ENCODE measurements around the gene SPTBN5.

The SPTBN5 gene

DNA sequence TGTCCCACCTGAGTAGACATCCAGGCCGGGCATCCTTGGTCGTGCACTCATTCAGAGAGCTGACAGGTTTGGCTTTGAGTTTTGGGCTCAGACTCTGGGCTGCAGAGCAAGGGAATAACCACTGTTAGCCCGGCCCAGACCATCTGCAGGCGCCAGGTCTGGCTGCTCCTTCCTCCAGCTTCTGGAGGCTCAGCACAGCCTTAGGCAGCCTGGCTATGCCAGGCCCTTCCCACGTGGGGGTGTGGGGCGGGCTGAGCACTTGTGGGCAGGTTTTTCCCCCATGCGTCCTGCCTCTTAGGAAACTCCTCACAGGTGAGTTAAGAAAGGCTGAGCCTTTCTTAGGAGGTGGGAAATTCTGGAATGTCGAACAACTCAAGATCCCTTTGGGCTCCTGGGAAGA lies 44.0 kb downstream of the SPTBN5 start:
- Mint-ChIP-seq H3K4me1 (no peaks in the 10 kb centered on the region), H3K4me3 (no peak overlapping the region), H3K36me3 (ENCODE audit: insufficient read depth) (peaks cover 24% of the 10 kb centered on the region), H3K27ac (ENCODE audit: low read depth) (peak overlapping the region; percentile 25), H3K9me3 (no peaks in the 10 kb centered on the region), H3K27me3 (no peaks in the 10 kb centered on the region)
- ATAC-seq (replicated peaks; ENCODE audit: extremely low read depth, poor library complexity, severe bottlenecking), result no peak
- no peak for DNase-seq (ENCODE audit: low spot score in 2 of 2)

DNA sequence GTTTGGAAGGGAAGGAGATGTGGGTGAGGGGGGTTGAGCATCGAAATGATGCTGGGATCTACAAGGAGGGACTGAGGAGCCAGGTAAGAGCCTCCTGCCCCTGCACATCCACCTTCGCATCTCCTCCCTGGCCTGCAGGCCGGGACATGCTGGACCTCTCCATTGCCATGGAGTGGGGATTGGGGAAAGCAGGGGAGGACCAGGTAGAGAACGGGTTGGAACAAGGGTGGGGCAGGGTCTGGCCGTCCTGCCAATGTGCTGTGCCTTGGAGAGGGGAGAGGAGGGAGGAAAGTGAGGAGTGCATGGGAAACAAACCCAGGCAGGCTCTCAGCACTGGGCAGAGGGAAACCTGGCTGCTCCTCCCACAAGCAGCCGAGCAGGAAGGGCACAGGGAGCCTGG lies 44.6 kb downstream of the SPTBN5 start:
- Mint-ChIP-seq H3K4me3 (no peak overlapping the region), H3K9me3 (no peaks in the 10 kb centered on the region), H3K36me3 (ENCODE audit: insufficient read depth) (peaks cover 25% of the 10 kb centered on the region), H3K4me1 (no peaks in the 10 kb centered on the region), H3K27me3 (no peaks in the 10 kb centered on the region), H3K27ac (ENCODE audit: low read depth) (peak overlapping the region; percentile 54)
- ATAC-seq (replicated peaks; ENCODE audit: extremely low read depth, poor library complexity, severe bottlenecking) (no peak), DNase-seq (ENCODE audit: low spot score in 2 of 2) (no peak)

DNA sequence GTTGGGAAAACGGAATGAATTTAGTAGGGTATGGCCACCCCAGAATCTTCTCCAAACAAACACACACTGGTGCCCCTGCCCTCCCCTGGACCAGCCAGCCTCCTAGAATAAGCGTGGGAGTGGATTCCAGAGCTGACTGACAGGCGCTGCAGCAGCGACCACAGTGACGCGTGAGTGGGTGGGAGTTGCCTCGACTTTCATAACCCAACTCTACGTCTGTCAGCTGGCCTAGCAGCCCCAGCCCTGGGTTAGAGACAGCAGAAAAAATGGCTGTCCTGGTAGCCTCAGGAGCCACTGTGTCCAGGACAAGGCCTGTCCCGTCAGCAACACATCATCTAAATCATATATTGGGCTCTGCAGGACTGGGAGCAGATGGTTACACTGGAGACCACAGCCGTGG lies 45.2 kb downstream of the SPTBN5 start:
- ATAC-seq (replicated peaks; ENCODE audit: extremely low read depth, poor library complexity, severe bottlenecking), result no peak
- DNase-seq (ENCODE audit: low spot score in 2 of 2), result no peak
- Mint-ChIP-seq H3K27ac (ENCODE audit: low read depth) (peak overlapping the region; percentile 54), H3K9me3 (no peaks in the 10 kb centered on the region), H3K4me1 (no peaks in the 10 kb centered on the region), H3K36me3 (ENCODE audit: insufficient read depth) (peaks cover 25% of the 10 kb centered on the region), H3K4me3 (no peak overlapping the region), H3K27me3 (no peaks in the 10 kb centered on the region)

DNA sequence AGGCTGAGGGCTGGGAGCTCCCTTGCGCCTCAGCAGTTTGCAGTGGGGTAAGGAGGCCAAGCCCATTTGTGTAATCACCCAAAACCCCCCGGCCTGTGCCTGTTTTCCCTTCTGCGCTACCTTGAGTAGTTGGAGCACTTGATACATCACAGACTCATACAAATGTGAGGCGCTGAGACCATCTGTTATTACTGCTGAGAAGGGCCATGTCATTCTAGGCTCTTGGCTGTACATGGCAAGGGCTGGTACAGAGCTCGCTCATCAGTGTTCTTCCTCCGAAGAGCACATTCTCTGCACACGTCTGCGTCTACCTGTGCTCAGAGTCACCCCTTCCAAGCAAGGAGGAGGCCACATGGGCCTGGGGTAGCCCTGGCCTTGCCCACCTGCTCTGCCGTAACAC lies 45.9 kb downstream of the SPTBN5 start:
- Mint-ChIP-seq H3K9me3 (no peaks in the 10 kb centered on the region), H3K27me3 (no peaks in the 10 kb centered on the region), H3K4me1 (no peaks in the 10 kb centered on the region), H3K4me3 (no peak overlapping the region), H3K36me3 (ENCODE audit: insufficient read depth) (peaks cover 23% of the 10 kb centered on the region), H3K27ac (ENCODE audit: low read depth) (no peak overlapping the region)
- DNase-seq (ENCODE audit: low spot score in 2 of 2), result no peak
- no peak for ATAC-seq (replicated peaks; ENCODE audit: extremely low read depth, poor library complexity, severe bottlenecking)

DNA sequence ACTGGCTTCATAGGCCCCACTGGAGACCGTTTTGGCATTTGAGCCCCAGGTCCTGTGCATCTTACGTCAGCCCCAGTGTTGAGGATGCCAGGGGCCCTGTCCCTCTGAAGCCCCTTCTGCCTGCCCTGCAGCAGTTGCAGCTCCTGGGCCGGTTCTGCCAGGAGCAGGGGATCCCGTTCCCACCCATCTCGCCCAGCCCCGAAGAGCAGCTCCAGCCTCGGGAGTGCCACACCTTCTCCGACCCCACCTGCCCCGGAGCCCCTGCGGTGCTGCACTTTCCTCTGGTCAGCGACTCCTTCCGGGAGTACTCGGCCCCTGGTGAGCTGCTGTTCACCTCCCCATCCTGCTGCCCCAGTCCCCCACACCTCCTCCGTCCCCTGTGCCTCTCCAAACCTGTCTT lies 46.6 kb downstream of the SPTBN5 start:
- Mint-ChIP-seq H3K9me3 (no peaks in the 10 kb centered on the region), H3K27me3 (no peaks in the 10 kb centered on the region), H3K27ac (ENCODE audit: low read depth) (no peak overlapping the region), H3K4me3 (no peak overlapping the region), H3K4me1 (no peaks in the 10 kb centered on the region), H3K36me3 (ENCODE audit: insufficient read depth) (peaks cover 21% of the 10 kb centered on the region)
- DNase-seq (ENCODE audit: low spot score in 2 of 2) (no peak), ATAC-seq (replicated peaks; ENCODE audit: extremely low read depth, poor library complexity, severe bottlenecking) (no peak)

DNA sequence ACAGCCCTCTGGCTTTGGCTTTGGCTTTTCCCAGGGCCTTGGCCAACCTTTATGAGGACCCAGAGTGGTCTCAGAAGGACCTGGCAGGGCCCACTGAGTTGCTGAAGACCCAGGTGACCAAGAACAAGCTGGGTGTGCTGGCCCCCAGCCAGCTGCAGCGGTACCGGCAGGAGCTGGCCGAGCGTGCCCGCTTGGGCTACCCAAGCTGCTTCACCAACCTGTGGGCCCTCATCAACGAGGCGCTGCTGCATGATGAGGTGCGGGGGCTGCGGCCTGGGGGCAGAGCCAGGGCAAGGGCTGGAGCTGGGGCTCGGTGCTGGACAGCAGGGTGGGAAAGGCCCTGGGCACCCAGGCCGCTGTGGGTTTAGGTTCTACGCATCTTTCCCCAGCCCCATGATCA lies 49.0 kb downstream of the SPTBN5 start:
- ATAC-seq (replicated peaks; ENCODE audit: extremely low read depth, poor library complexity, severe bottlenecking) (no peak), DNase-seq (ENCODE audit: low spot score in 2 of 2) (no peak)
- peaks cover 24% of the 10 kb centered on the region for H3K36me3 Mint-ChIP-seq (ENCODE audit: insufficient read depth)
- H3K9me3 Mint-ChIP-seq, result no peaks in the 10 kb centered on the region
- no peak overlapping the region for H3K27ac Mint-ChIP-seq (ENCODE audit: low read depth)
- H3K27me3 Mint-ChIP-seq, result no peaks in the 10 kb centered on the region
- H3K4me3 Mint-ChIP-seq, result no peak overlapping the region
- no peaks in the 10 kb centered on the region for H3K4me1 Mint-ChIP-seq

DNA sequence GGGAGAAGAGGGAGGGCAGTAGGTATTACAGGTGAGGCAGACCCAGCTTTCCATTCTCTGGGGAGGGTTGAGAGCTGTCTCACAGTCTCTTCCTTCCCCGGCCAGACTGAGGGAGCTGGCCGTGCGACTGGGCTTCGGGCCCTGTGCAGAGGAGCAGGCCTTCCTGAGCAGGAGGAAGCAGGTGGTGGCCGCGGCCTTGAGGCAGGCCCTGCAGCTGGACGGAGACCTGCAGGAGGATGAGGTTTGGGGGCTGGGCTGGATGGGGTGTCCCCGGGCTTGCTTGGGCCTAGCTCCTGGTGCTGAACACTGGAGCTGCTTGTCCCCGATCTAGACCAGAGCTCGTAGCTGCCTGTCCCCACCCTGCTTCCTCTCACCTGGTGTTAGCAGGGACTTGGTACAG lies 50.3 kb downstream of the SPTBN5 start:
- Mint-ChIP-seq H3K4me1 (no peaks in the 10 kb centered on the region), H3K36me3 (ENCODE audit: insufficient read depth) (peaks cover 20% of the 10 kb centered on the region), H3K27me3 (no peaks in the 10 kb centered on the region), H3K4me3 (no peak overlapping the region), H3K27ac (ENCODE audit: low read depth) (peak overlapping the region; percentile 65), H3K9me3 (no peaks in the 10 kb centered on the region)
- DNase-seq (ENCODE audit: low spot score in 2 of 2) (no peak), ATAC-seq (replicated peaks; ENCODE audit: extremely low read depth, poor library complexity, severe bottlenecking) (no peak)

DNA sequence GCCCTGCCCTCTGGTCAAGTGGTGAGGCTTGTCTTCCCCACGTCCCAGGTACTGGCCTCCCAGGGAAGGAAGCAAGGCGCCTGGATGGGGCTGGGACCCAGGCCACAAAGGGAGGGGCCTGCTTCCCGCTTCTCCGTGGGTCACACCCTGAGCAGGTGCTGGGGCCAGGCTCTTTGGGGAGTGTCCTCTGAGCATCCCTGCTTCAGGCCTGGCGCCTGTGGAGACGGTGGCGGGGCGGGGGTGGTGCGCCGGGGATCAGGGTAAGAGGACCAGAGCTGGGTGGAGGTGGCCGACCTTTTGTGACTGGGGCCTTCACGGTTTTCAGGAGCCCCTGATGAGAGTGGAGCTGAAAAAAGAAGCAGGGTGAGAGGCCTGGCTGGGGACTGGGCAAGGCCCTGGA lies 51.6 kb downstream of the SPTBN5 start:
- DNase-seq (ENCODE audit: low spot score in 2 of 2), result no peak
- H3K36me3 Mint-ChIP-seq (ENCODE audit: insufficient read depth), result peaks cover 13% of the 10 kb centered on the region
- H3K27me3 Mint-ChIP-seq, result no peaks in the 10 kb centered on the region
- H3K27ac Mint-ChIP-seq (ENCODE audit: low read depth), result no peak overlapping the region
- H3K9me3 Mint-ChIP-seq, result no peaks in the 10 kb centered on the region
- H3K4me1 Mint-ChIP-seq, result no peaks in the 10 kb centered on the region
- ATAC-seq (replicated peaks; ENCODE audit: extremely low read depth, poor library complexity, severe bottlenecking), result no peak
- no peak overlapping the region for H3K4me3 Mint-ChIP-seq

DNA sequence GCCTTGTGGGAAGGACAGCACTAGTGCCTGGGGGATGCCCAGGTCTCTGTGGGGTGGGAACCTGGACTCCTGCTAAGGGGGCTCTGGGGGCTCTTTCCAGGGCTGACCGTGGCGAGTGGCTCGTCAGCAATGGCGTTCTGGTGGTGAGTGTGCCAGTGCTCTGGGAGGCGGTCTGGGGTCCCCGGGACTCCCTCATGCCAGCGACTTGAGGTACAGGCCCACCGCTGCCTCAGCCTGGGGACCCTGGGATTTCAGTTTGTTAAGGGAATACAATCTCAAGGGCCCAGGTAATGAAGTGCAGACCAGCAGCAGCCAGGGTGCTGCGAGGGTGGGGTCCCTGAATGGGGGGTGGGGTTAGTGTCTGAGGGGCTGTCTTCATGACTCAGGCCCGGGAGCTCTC lies 52.7 kb downstream of the SPTBN5 start:
- no peaks in the 10 kb centered on the region for H3K9me3 Mint-ChIP-seq
- no peak overlapping the region for H3K27ac Mint-ChIP-seq (ENCODE audit: low read depth)
- ATAC-seq (replicated peaks; ENCODE audit: extremely low read depth, poor library complexity, severe bottlenecking) (no peak), DNase-seq (ENCODE audit: low spot score in 2 of 2) (no peak)
- H3K27me3 Mint-ChIP-seq, result no peaks in the 10 kb centered on the region
- peaks cover 11% of the 10 kb centered on the region for H3K36me3 Mint-ChIP-seq (ENCODE audit: insufficient read depth)
- no peaks in the 10 kb centered on the region for H3K4me1 Mint-ChIP-seq
- no peak overlapping the region for H3K4me3 Mint-ChIP-seq

DNA sequence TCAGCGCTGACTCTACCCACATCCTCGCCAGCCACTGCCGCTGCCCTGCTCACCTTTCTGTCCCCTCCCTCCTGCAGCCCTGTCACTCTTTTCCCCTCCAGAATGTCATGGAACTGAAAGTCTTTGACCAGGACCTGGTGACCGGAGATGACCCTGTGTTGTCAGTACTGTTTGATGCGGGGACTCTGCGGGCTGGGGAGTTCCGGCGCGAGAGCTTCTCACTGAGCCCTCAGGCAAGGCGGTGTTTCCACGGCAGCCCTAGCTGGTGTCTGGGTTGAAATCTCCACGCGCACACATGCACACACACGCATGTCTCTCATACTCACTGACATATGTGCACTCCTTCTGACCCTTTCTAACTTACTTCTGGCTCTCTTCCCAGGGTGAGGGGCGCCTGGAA lies 53.2 kb downstream of the SPTBN5 start:
- peaks cover under 1% of the 10 kb centered on the region for H3K4me1 Mint-ChIP-seq
- peaks cover 11% of the 10 kb centered on the region for H3K36me3 Mint-ChIP-seq (ENCODE audit: insufficient read depth)
- H3K27me3 Mint-ChIP-seq, result no peaks in the 10 kb centered on the region
- H3K27ac Mint-ChIP-seq (ENCODE audit: low read depth), result no peak overlapping the region
- DNase-seq (ENCODE audit: low spot score in 2 of 2) (no peak), ATAC-seq (replicated peaks; ENCODE audit: extremely low read depth, poor library complexity, severe bottlenecking) (no peak)
- H3K4me3 Mint-ChIP-seq, result no peak overlapping the region
- no peaks in the 10 kb centered on the region for H3K9me3 Mint-ChIP-seq

DNA sequence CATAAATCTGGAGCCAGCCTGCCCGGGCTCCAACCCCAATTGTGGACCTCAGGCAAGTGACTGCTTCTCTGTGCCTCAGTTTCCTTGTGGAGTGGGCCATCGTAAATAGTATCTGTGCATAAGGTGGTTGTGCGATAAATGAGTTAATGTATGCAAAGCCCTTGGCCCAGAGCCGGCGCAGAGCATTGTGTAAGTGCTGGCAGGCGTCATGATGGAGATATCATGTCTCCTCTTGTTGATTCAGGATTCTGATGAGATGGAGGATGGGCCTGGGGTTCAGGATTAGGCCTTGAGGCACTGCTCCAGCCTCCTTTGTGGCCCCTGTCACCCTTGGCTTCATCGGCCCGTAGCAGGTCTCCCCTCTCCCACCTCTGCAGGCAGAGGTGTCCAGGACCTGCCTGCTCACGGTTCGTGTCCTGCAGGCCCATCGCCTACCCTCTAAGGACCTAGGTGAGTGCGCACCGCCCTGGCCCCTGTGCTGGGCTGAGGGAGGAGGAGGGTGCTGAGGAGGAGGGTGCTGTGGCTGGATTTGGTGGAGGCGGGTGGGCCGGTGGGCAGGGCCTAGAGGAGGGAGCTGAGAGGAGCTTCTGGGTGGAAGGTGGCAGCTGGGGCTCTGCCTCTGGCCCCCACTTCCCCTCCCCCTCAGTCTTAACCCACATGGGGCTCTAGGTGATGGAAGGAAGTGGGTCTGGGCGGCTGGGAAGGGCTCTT lies 53.9 kb downstream of the SPTBN5 start:
- Mint-ChIP-seq H3K27ac (ENCODE audit: low read depth) (no peak overlapping the region), H3K27me3 (no peaks in the 10 kb centered on the region), H3K4me3 (no peak overlapping the region), H3K4me1 (peaks cover 6% of the 10 kb centered on the region), H3K36me3 (ENCODE audit: insufficient read depth) (peaks cover 9% of the 10 kb centered on the region), H3K9me3 (no peaks in the 10 kb centered on the region)
- ATAC-seq (replicated peaks; ENCODE audit: extremely low read depth, poor library complexity, severe bottlenecking), result no peak
- DNase-seq (ENCODE audit: low spot score in 2 of 2), result no peak

DNA sequence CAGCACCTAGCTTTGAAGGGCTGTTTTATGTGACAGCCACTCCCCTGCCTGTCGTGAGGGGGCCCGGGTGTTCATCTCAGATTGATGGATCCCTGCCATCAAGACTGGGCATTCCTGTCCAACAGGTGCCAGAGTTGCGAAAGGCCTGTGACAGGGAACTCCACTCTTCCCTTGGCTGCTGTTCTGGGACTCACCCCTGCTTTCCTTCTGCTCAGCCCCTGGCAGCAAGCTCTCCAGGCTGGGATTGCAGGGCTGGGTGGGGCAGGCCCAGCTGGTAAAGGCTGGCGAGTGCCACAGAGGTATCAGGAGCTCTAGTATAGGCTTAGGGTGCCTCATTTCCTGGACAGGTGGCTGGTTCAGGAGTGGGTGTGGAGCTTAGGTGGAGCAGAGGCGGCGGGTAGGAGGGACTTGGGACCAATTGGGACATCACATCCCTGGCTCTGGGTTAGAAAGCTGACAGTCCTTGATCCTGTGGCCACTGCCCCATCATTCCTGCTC lies 55.4 kb downstream of the SPTBN5 start, which contains the start of gene PLA2G4B:
Gene PLA2G4B (plus strand): TSS at position 448 of the 498 bp plus-strand sequence. CDS start 67 bp downstream, outside the sequence.
- DNase-seq (ENCODE audit: low spot score in 2 of 2) (no peak), ATAC-seq (replicated peaks; ENCODE audit: extremely low read depth, poor library complexity, severe bottlenecking) (no peak)
- Mint-ChIP-seq H3K27ac (ENCODE audit: low read depth) (peak within 1 kb of the TSS; percentile 10), H3K9me3 (no peaks in the 10 kb centered on the region), H3K27me3 (no peaks in the 10 kb centered on the region), H3K36me3 (ENCODE audit: insufficient read depth) (peaks cover 11% of the 10 kb centered on the region), H3K4me3 (no peak within 1 kb of the TSS), H3K4me1 (peaks cover 17% of the 10 kb centered on the region)

DNA sequence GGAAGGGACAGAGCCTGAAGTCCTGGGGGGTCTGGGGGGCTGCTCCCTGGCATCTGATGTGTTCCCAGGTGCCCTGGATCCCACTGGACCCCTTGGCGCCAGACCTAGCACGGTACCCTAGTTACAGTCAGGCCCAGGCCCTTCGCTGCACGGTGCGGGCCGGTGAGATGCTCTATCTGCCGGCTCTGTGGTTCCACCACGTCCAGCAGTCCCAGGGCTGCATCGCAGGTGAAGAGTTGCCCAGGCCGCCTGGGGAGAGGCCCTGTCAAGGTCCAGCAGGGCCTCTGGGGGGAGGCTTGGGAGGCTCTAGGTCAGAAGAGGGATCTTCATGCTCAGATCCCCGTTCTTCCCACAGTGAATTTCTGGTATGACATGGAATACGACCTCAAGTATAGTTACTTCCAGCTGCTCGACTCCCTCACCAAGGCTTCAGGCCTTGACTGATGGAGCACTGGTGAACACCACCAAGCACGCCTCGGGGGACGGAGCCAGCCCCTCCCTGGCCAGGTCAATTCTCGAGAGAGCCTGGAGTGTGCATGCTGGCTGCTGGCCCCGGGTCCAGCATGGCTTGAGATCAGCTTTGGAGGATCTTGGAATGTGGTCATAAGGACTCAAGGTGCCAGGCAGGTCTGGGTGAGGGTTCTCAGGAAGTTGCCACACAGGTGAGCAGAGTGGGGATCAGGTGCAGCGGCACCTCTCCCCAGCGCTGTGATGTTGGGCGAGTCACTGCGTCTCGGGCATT lies 57.0 kb downstream of the SPTBN5 start:
- DNase-seq (ENCODE audit: low spot score in 2 of 2), result no peak
- Mint-ChIP-seq H3K4me1 (peaks cover 33% of the 10 kb centered on the region), H3K4me3 (no peak overlapping the region), H3K27ac (ENCODE audit: low read depth) (no peak overlapping the region), H3K36me3 (ENCODE audit: insufficient read depth) (peaks cover 13% of the 10 kb centered on the region), H3K27me3 (no peaks in the 10 kb centered on the region), H3K9me3 (no peaks in the 10 kb centered on the region)
- ATAC-seq (replicated peaks; ENCODE audit: extremely low read depth, poor library complexity, severe bottlenecking), result no peak
